H54 (cell line): ENCODE measurements around the gene CD44.

Experiments used
- DNase-seq: peaks from one replicate; pipeline ENCODE4 v3.0.0; 2011; ENCODE audit warnings: low spot score, mixed read lengths; ENCODE audit not compliant: insufficient read length
- FAIRE-seq: peaks from 3 replicates; lab custom pipeline; 2011; peaks lifted over from hg19 to GRCh38; lab: Jason Lieb, UNC
- POLR2A ChIP-seq: IDR thresholded peaks from 2 replicates; pipeline ENCODE4 v1.6.1; 2011; ENCODE audit warnings: low read depth, mild to moderate bottlenecking, low read length

CD44 gene

DNA sequence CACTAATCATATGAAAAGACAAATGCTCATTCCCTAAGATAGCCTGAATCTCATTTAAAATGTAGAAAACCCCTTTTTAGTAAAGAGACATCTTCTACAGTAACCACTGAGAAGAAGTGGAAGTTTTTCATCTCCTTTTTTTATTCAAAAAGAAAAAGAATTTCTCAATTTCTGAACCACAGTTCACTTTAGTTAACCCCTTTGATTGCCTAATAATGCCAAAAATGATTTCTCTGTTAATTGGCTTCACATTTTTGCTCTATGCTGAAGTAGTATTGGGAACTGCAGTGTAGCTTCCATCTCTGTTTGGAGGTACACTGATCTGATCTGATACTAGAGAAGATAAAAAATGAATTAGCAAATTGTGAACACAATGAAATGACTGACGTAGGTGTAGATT lies 58.3 kb downstream of the CD44 start:
- FAIRE-seq (no peak), DNase-seq (no peak)
- no peak for TF ChIP-seq POLR2A

DNA sequence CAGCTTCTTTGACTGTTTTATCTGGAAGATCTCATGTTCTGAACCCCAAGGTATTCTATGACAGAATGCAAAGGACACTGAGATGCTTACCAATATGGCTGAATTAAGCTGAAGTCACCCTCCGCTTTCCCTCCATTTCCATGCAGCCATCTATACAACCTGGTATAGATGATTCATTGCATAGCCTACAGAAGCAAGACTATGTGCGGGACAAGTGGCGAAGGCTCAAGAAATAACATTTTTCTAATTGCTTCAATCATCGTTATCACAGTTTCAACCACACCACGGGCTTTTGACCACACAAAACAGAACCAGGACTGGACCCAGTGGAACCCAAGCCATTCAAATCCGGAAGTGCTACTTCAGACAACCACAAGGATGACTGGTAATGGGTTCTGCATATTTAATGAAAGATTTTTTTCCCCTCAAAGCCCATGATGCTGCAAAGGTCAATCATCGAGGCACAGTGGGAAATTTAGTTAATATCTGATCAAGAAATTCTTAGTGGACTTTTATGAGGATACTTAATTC lies 61.9 kb downstream of the CD44 start:
- DNase-seq: no peak
- TF ChIP-seq POLR2A: no peak
- no peak for FAIRE-seq

DNA sequence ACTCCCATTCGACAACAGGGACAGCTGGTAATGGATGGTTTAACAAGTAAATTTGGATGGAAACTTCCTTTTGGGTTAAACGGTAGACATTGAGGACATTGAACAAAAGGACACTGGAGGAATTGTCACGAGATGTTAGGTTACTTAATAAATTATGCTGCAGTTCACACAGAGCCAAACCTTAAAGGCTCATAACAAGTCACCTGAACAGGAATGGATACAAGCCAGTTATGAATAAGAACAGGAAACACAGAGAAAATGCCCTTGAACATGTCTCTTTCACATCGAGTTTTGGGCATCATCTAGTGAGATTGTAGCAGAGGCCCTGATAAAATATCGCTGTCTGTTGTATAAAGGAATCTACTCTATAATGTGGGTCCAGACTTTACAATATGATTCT lies 65.6 kb downstream of the CD44 start:
- FAIRE-seq: no peak
- TF ChIP-seq POLR2A: no peak
- DNase-seq: no peak

DNA sequence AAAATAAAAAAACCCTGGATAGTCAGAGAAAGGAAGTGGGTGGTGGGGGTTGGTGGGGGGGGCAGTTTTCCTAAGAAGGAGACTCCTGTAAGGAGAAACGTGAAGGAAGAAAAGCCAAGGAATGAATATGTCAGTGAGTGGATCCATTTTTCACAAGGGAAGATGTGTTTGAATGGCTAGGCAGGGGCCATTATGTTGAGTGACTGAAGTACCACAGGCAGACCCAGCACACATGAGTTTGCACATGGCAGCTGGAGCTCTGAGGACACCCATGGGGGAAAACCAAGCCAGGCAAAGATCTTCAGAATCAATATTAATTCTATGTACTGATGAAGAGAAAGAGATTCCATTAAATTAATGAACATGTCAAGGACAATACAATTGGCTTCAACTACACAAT lies 67.6 kb downstream of the CD44 start:
- DNase-seq (no peak), FAIRE-seq (no peak)
- no peak for TF ChIP-seq POLR2A

DNA sequence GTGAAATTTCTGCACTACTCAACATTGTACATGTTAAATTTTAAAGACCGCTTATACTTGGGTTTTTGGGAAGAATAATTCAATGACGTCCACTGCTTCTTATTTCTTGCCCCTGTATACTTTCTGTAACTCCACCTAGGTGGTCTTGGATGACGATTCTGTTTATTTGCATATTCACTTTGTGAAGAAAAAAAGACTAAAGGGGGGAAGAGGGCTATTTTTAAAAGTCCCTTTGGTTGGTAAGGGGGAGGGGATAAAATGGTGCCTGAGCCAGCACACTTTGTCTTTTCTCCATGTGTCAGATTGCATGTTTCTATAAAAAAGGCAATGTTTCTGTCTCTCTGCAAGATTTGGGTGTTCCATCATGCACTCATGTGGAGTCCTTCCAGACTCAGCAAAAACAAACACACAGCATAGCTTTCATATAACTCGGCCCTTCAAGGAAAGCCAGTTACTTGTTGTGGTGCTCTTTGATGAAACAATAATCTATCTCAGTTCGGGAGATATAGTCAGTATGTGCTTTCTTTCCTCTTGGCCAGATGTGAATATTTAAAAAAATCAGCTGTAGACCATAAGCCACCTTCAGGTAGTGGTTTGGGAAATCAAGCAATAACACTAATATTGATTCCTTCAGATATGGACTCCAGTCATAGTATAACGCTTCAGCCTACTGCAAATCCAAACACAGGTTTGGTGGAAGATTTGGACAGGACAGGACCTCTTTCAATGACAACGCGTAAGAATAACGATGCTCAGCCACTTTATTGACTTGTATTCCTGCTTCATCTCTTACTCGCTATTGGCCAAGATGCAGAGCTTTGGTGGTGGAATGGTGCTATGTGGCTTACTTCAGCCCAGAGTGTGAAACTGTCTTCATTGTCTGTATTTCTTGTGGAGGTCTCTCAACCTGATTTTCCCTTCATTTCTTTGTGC lies 68.8 kb downstream of the CD44 start:
- DNase-seq (no peak), FAIRE-seq (no peak)
- no peak for TF ChIP-seq POLR2A

DNA sequence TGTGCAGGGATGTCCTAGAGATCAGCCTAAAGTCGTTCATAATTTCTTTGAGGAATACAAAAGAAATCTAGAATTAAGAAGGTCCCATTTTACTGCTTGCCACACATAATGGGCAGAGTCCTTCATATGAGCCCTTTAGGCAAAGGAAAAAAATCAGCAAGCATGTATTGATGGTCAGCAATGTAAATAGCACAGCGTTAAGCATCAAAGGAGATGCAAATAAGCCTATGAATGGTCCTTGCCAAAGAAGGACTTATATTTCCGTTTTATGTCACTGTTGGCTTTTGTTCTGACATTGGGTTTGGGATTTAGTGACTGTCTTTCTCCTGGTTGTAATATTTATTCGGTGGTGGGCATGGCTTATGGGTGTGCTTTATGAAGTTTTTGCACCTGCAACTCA lies 69.8 kb downstream of the CD44 start:
- no peak for DNase-seq
- no peak for TF ChIP-seq POLR2A
- FAIRE-seq: no peak

DNA sequence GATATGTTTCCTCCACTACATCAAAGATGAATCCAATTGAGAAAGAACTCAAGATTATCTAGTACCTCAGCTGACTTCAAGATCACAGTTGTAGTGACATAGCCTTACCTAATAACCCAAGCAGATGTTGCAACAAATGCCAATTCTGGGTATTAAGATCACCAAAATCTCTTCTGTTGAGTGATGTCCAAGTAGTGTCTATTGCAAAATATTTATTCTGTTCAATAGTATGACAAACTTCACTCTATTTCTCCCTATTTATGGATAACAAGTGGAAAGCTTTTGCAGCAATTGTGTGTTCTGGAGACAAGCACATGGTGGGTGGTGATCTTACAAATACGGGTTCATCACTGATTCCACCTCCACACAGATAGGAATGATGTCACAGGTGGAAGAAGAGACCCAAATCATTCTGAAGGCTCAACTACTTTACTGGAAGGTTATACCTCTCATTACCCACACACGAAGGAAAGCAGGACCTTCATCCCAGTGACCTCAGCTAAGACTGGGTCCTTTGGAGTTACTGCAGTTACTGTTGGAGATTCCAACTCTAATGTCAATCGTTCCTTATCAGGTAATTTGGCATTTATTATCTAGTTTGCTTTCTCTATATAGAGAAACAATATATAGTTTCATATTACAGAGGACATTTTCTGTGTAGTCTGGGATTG lies 72.0 kb downstream of the CD44 start:
- FAIRE-seq (no peak), DNase-seq (no peak)
- no peak for TF ChIP-seq POLR2A

DNA sequence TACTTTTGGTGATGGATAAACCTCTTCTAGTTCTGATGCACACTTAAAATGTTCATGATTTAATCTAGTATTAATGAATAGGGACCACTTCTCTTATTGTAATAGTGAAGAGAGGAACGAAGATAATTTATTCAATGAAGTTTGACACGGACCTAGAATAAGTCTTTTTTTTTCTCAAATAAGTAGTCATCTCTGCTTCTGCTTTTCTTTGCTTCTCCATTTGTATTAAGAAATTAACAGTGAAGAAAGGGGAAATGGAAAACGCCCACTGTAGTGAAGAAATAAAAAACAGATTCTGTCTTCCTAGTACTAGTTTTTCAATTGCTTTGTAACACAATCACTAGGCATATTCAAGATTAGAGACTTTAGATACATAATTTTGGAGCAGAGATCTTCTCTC lies 73.0 kb downstream of the CD44 start:
- FAIRE-seq: no peak
- DNase-seq: no peak
- TF ChIP-seq POLR2A: no peak

DNA sequence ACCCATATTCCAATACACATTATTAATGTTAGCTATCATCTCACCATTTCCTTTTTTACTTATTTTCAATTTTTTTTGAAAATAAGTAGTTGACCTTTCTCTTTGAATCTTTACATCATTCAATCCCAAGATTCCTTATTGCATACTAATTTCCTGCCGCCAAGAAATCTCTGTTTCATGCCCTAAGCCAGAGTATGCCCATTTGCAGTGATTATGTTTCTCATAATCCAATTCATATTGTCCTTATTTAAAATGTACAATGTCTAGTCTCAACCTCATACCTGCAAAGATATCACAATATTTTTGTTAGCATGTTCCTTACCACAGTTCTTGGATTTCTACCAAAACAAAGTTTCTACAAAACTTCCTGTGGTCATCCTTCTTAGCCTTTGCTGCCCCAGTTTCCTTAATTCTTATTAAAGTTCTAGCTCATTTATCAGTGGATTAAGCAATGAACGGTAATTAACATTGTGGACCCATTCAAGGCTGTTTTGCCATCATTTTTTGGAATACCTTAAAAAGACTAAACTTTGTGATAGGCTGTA lies 75.3 kb downstream of the CD44 start:
- TF ChIP-seq POLR2A: no peak
- FAIRE-seq (no peak), DNase-seq (no peak)

DNA sequence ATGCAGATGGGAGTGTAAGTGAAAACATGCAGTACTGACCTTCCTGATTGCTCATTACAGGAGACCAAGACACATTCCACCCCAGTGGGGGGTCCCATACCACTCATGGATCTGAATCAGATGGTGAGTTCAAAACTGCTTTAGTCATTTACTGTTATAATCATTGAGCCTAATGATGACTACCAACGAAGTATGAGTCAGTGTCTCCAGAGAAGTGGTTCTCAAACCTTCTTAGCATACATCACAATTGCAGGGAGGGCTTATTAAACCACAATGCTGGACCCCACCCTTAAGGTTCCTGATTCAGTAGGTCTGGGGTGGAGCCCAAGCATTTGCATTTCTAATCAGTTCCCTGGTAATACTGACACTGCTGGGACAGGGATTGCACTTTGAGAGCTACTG lies 75.8 kb downstream of the CD44 start:
- FAIRE-seq (peak; percentile 93), DNase-seq (peak; percentile 22)
- no peak for TF ChIP-seq POLR2A

DNA sequence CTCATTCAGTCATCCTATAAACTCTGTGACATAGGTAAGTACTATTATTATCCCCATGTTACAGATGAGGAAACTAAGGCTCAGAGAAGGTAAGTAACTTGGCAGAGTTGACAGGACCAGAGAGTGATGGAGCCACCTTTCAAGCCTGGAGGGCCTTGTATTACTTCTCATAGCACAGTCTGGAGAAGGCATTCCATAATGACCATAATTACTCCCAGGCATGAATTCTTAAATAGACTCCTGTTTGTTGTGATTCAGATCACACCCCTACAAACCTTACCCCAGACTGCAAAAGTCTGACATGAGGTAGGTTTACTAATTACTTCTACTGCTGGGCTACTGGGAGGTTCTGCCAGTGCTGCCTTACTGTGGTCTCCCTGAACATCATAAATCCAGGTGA lies 77.0 kb downstream of the CD44 start:
- DNase-seq (no peak), FAIRE-seq (no peak)
- no peak for TF ChIP-seq POLR2A

DNA sequence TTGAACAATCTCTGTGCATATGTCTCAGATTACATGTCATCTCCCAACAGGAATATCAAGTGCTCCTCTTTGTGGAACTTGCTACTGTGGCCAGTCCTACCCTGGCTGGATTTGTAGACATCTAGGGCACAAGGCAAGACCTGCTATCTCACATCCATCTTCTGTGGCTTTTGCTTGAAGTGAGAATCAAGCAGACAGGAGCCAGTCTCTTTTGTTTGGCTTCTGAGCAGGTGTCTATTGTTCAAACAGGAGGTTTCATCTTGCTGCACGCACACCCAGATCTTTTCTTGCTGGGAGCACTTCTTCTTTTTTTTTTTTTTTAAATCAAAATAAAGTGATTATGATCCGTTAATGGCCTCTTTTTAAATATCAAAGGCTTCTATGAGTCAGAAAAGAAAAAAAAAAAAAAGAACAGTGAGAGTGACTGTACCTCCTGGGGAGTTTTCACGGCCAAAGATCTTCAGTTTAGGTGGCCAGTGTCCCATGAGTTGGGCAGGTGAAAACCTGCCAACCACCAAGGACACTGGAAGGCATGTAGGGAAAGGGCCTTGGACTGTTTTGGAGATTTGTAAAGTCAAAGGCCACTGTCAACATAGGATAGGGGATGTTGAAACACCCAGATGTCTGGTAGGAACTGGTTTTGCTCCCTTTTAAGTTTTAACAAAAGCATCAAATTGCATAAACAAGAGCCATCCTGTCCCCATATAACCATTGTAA lies 78.1 kb downstream of the CD44 start:
- no peak for TF ChIP-seq POLR2A
- DNase-seq (no peak), FAIRE-seq (no peak)

DNA sequence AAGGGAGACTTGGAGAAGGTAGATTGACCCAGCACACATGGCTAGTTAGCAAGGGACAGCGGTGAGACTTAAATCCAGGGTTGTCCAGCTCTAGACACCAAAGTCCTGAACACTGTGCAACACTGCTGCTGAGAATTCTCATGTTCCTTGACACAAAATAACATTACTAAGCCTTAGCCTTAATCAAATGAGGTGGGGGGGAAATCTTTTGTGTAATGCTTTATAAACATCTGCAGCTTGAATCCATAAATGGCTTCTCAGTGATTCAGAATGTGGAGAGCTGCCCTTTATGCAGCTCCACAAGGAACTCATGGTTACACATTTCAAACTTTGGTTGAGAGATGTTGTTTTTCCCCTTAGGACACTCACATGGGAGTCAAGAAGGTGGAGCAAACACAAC lies 80.0 kb downstream of the CD44 start:
- FAIRE-seq: no peak
- no peak for DNase-seq
- no peak for TF ChIP-seq POLR2A
